ENCODE results near the gene LY6G6F. TPM values are rescaled to one million over a fixed set of nuclear protein-coding genes. Genes with fewer than 3 reads are reported as not detected.
"Not testable (repeated sequence)": the region's sequence is repeated elsewhere in the genome, so short reads cannot be mapped to it uniquely, and the experiment has no call there.

Gene LY6G6F
- total and polyA plus RNA-seq, 8 donors = not detected

- H3K36me3 ChIP-seq = peaks cover 0 to 4% (median 0%) of the 10 kb centered on the region in 3 donors
- peaks cover 0 to 12% (median 10%) of the 10 kb centered on the region in 3 donors for H3K4me1 ChIP-seq
- intact Hi-C loops (cut with DNase I) = no loop called here
- DNase-seq = peak; percentile 96 to 99 (median 98)
- peak; percentile 98 to 99 (median 98) for ATAC-seq
- WGBS, 2 donors = 1% methylated on average over 53 to 54 of the region's 54 CpGs
- no peaks in the 10 kb centered on the region for H3K27me3 ChIP-seq
- H3K9me3 ChIP-seq = no peaks in the 10 kb centered on the region
- FAIRE-seq = peak; percentile 88
- TF ChIP-seq CTCF (IDR thresholded peaks at IDR 0.05) = no peak
- H3K27ac ChIP-seq = peak within 1 kb of the TSS; percentile 89 to 97 (median 94)
- H3K4me3 ChIP-seq = peak within 1 kb of the TSS; percentile 42 to 88 (median 72)
These were observed 3.6 kb upstream of the LY6G6F start, which contains the start of gene ABHD16A for GRCh38 chr6:31702819-31703716. Gene ABHD16A (minus strand): TSS chr6:31703324. CDS start chr6:31703281, 43 bp downstream.

- intact Hi-C loops (cut with DNase I) = no loop called here
- Histone ChIP-seq H3K27me3 (no peaks in the 10 kb centered on the region), H3K9me3 (no peaks in the 10 kb centered on the region), H3K36me3 (no peaks in the 10 kb centered on the region), H3K4me1 (peaks cover 0 to 12% (median 9%) of the 10 kb centered on the region in 3 donors), H3K27ac (no peak overlapping the region), H3K4me3 (no peak overlapping the region)
- 73 to 84% methylated on average over 6 of the region's 6 CpGs for WGBS, 2 donors
- TF ChIP-seq CTCF (IDR thresholded peaks at IDR 0.05) = no peak
- ATAC-seq (no peak), FAIRE-seq (no peak), DNase-seq (no peak)
These were observed 735 bp upstream of the LY6G6F start for GRCh38 chr6:31705931-31706330.

GRCh38 chr6:31707701-31708100 lies 1.0 kb downstream of the LY6G6F start:
- H3K4me1 ChIP-seq = peaks cover 0 to 5% (median 0%) of the 10 kb centered on the region in 3 donors
- no peaks in the 10 kb centered on the region for H3K27me3 ChIP-seq
- TF ChIP-seq CTCF (IDR thresholded peaks at IDR 0.05) = no peak
- WGBS, 2 donors = 70 to 82% methylated on average over 10 of the region's 10 CpGs
- intact Hi-C loops (cut with DNase I) = no loop called here
- DNase-seq = no peak
- FAIRE-seq = no peak
- no peaks in the 10 kb centered on the region for H3K9me3 ChIP-seq
- H3K36me3 ChIP-seq = no peaks in the 10 kb centered on the region
- H3K4me3 ChIP-seq = no peak overlapping the region
- H3K27ac ChIP-seq = no peak overlapping the region
- ATAC-seq = no peak

- H3K4me1 ChIP-seq = peaks cover 0 to 5% (median 0%) of the 10 kb centered on the region in 3 donors
- H3K4me3 ChIP-seq = no peak overlapping the region
- DNase-seq = no peak
- H3K27ac ChIP-seq = no peak overlapping the region
- no peaks in the 10 kb centered on the region for H3K9me3 ChIP-seq
- no peaks in the 10 kb centered on the region for H3K27me3 ChIP-seq
- intact Hi-C loops (cut with DNase I) = no loop called here
- FAIRE-seq = no peak
- no peak for TF ChIP-seq CTCF (IDR thresholded peaks at IDR 0.05)
- H3K36me3 ChIP-seq = no peaks in the 10 kb centered on the region
- WGBS, 2 donors = 87 to 89% methylated on average over 3 of the region's 3 CpGs
- ATAC-seq = no peak
These were observed 1.6 kb downstream of the LY6G6F start for GRCh38 chr6:31708224-31708623.

GRCh38 chr6:31709157-31709556 lies 2.5 kb downstream of the LY6G6F start:
- intact Hi-C loops (cut with DNase I); ATAC-seq; H3K27ac ChIP-seq; H3K4me3 ChIP-seq; H3K9me3 ChIP-seq; H3K27me3 ChIP-seq; FAIRE-seq; DNase-seq; H3K36me3 ChIP-seq; H3K4me1 ChIP-seq: not testable (repeated sequence)
- 78 to 91% methylated on average over 11 of the region's 11 CpGs for WGBS, 2 donors

All from pancreas (tissue), 10 donors.